ENCODE results near the gene RETREG3. TPM values are rescaled to one million over a fixed set of nuclear protein-coding genes. Genes with fewer than 3 reads are reported as not detected.
"Not testable (repeated sequence)": the region's sequence is repeated elsewhere in the genome, so short reads cannot be mapped to it uniquely, and the experiment has no call there.

Gene RETREG3
- total RNA-seq, 1 experiment from 2014 or later: 47.2 TPM

GRCh38 chr17:42563950-42564349 is 45.2 kb downstream of the RETREG3 start:
- peak overlapping the region; percentile 80; the same call in 1 of the 2 replicates for H3K4me3 ChIP-seq
- H3K9me3 ChIP-seq: no peaks in the 10 kb centered on the region
- H3K27me3 ChIP-seq: no peaks in the 10 kb centered on the region
- no peak for DNase-seq
- H3K36me3 ChIP-seq: peaks cover 56% of the 10 kb centered on the region

- H3K36me3 ChIP-seq: peaks cover 51% of the 10 kb centered on the region
- H3K27me3 ChIP-seq: no peaks in the 10 kb centered on the region
- no peaks in the 10 kb centered on the region for H3K9me3 ChIP-seq
- no peak for DNase-seq
- H3K4me3 ChIP-seq: peak overlapping the region; percentile 80
Observed at GRCh38 chr17:42563543-42563942, 45.6 kb downstream of the RETREG3 start.

GRCh38 chr17:42563143-42563509 is 46.0 kb downstream of the RETREG3 start:
- no peaks in the 10 kb centered on the region for H3K27me3 ChIP-seq
- H3K4me3 ChIP-seq: peak overlapping the region; percentile 80
- H3K36me3 ChIP-seq: peaks cover 47% of the 10 kb centered on the region
- no peak for DNase-seq
- H3K9me3 ChIP-seq: no peaks in the 10 kb centered on the region

GRCh38 chr17:42562388-42563142 is 46.6 kb downstream of the RETREG3 start:
- peak; percentile 43 for DNase-seq
- peak overlapping the region; percentile 80 for H3K4me3 ChIP-seq
- no peaks in the 10 kb centered on the region for H3K9me3 ChIP-seq
- H3K36me3 ChIP-seq: peaks cover 42% of the 10 kb centered on the region
- no peaks in the 10 kb centered on the region for H3K27me3 ChIP-seq

- peak; percentile 99 for DNase-seq
- Histone ChIP-seq H3K27me3 (no peaks in the 10 kb centered on the region), H3K9me3 (no peaks in the 10 kb centered on the region), H3K36me3 (peaks cover 41% of the 10 kb centered on the region), H3K4me3 (peak within 1 kb of the TSS; percentile 80)
Observed at GRCh38 chr17:42561897-42562387, 47.2 kb downstream of the RETREG3 start, which contains the start of gene COASY. TSS of gene COASY (plus strand) at chr17:42562148. CDS start at chr17:42562623, 475 bp downstream.

- no peaks in the 10 kb centered on the region for H3K27me3 ChIP-seq
- no peak for DNase-seq
- no peaks in the 10 kb centered on the region for H3K9me3 ChIP-seq
- no peak overlapping the region for H3K4me3 ChIP-seq
- peaks cover 25% of the 10 kb centered on the region for H3K36me3 ChIP-seq
Observed at GRCh38 chr17:42560246-42560645, 48.9 kb downstream of the RETREG3 start.

- peaks cover 14% of the 10 kb centered on the region for H3K36me3 ChIP-seq
- H3K27me3 ChIP-seq: no peaks in the 10 kb centered on the region
- no peak overlapping the region for H3K4me3 ChIP-seq
- no peak for DNase-seq
- H3K9me3 ChIP-seq: no peaks in the 10 kb centered on the region
Observed at GRCh38 chr17:42559075-42559474, 50.1 kb downstream of the RETREG3 start.

GRCh38 chr17:42555961-42556617 is 53.1 kb downstream of the RETREG3 start:
- DNase-seq: peak; percentile 33
- H3K9me3 ChIP-seq, H3K4me3 ChIP-seq, H3K36me3 ChIP-seq, H3K27me3 ChIP-seq: not testable (repeated sequence)

- Histone ChIP-seq H3K36me3 (no peaks in the 10 kb centered on the region), H3K4me3 (peak overlapping the region; percentile 76), H3K27me3 (no peaks in the 10 kb centered on the region), H3K9me3 (no peaks in the 10 kb centered on the region)
- DNase-seq: no peak
Observed at GRCh38 chr17:42555122-42555622, 54.0 kb downstream of the RETREG3 start.

- Histone ChIP-seq H3K36me3 (no peaks in the 10 kb centered on the region), H3K4me3 (peak overlapping the region; percentile 76), H3K27me3 (no peaks in the 10 kb centered on the region), H3K9me3 (no peaks in the 10 kb centered on the region)
- DNase-seq: peak; percentile 92
Observed at GRCh38 chr17:42554250-42555121, 54.7 kb downstream of the RETREG3 start.

- Histone ChIP-seq H3K36me3 (no peaks in the 10 kb centered on the region), H3K27me3 (no peaks in the 10 kb centered on the region), H3K4me3 (peak overlapping the region; percentile 76), H3K9me3 (no peaks in the 10 kb centered on the region)
- DNase-seq: peak; percentile 30
Observed at GRCh38 chr17:42553866-42554249, 55.3 kb downstream of the RETREG3 start.

GRCh38 chr17:42553161-42553818 is 55.9 kb downstream of the RETREG3 start:
- no peaks in the 10 kb centered on the region for H3K36me3 ChIP-seq
- no peaks in the 10 kb centered on the region for H3K9me3 ChIP-seq
- H3K4me3 ChIP-seq: no peak overlapping the region
- no peaks in the 10 kb centered on the region for H3K27me3 ChIP-seq
- no peak for DNase-seq

- not testable (repeated sequence) for H3K36me3 ChIP-seq, DNase-seq, H3K9me3 ChIP-seq, H3K27me3 ChIP-seq
- H3K4me3 ChIP-seq: peak within 1 kb of the TSS; percentile 76
Observed at GRCh38 chr17:42552736-42553135, 56.4 kb downstream of the RETREG3 start, which contains the start of gene HSD17B1. TSS of gene HSD17B1 (plus strand) at chr17:42552923. CDS start at chr17:42552934, 11 bp downstream.

- no peaks in the 10 kb centered on the region for H3K9me3 ChIP-seq
- no peak overlapping the region for H3K4me3 ChIP-seq
- H3K36me3 ChIP-seq: peaks cover 3% of the 10 kb centered on the region
- no peak for DNase-seq
- no peaks in the 10 kb centered on the region for H3K27me3 ChIP-seq
Observed at GRCh38 chr17:42548993-42549755, 60.0 kb downstream of the RETREG3 start.

GRCh38 chr17:42548070-42548837 is 60.9 kb downstream of the RETREG3 start:
- no peak overlapping the region for H3K4me3 ChIP-seq
- H3K27me3 ChIP-seq: no peaks in the 10 kb centered on the region
- H3K36me3 ChIP-seq: peaks cover 9% of the 10 kb centered on the region
- DNase-seq: no peak
- no peaks in the 10 kb centered on the region for H3K9me3 ChIP-seq
